Hippocampal formation (tissue), 2 donors: ENCODE results near the gene FCRL6.

Experiments used
- DNase-seq, 2 donors: peaks; one replicate each; lab custom pipeline; 2025; lab: John Stamatoyannopoulos, UW

Gene FCRL6, protein sequence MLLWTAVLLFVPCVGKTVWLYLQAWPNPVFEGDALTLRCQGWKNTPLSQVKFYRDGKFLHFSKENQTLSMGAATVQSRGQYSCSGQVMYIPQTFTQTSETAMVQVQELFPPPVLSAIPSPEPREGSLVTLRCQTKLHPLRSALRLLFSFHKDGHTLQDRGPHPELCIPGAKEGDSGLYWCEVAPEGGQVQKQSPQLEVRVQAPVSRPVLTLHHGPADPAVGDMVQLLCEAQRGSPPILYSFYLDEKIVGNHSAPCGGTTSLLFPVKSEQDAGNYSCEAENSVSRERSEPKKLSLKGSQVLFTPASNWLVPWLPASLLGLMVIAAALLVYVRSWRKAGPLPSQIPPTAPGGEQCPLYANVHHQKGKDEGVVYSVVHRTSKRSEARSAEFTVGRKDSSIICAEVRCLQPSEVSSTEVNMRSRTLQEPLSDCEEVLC

DNA sequence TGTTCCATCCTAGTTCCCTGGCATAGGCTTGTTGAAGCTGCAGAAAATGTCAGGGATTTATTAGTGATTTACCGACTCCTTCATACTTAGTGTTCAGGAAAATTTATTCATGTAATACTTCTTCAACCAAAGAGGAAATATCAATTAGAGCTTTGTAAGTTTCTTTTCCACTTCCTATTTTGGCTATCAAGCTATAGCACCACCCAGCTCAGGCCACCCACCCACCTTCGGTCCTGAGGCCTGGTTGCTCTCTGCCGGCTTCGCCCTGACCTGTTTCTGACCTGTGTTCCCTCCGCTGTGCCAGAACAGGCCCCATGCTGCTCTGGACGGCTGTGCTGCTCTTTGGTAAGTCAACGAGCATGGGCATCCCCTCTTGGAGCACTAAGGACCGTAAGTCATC, at the start of gene FCRL6:
Gene FCRL6, plus strand, starts transcription at position 250 of the 400 bp plus-strand sequence. Its CDS starts 65 bp downstream, at position 315.
- no peak for DNase-seq

DNA sequence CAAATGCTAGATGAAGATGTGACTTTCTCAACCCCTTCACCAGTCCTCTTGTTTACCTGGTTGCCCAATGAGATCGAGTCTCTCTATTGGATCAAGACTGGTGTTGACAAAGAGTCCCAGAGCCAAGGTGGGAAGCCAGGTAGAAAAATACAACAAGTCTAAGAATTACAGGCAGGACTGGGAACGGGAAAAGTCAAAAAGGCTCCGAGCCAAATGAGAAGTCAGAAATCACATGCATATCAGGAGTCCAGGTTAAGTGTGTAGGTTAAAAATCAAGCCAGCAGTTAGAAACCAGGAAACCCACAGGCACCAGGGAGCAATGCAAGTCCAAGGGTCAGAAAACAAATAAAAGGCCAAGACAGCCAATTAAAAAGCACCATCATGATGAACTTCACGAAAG, 48.8 kb upstream of the FCRL6 start:
- DNase-seq, result no peak

DNA sequence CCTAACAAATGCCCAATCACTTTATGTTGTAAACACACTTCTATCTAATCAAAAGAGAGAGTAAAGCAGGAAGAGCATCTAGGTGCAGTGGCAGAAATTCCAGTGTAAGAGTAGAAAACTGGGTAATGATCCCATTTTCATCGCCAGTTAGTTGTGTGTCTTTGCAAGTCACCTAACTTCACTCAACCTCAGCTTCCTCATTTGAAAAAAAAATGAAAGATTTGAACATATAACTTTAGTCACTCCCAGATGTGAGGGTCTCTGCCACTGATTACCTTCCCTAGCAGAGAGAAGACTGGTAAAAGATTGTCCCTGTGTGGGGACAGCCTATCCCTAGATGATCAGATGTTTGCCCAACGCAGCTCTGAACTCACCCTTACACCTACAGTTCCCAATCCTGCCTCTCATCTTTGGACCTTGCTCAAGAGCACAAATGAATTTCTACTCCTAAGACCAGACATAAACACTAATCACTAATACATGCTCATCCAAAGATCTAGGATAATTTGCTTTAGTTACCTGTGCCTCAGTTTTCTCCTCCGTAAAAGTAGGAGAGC, 46.6 kb upstream of the FCRL6 start:
- DNase-seq, result no peak

DNA sequence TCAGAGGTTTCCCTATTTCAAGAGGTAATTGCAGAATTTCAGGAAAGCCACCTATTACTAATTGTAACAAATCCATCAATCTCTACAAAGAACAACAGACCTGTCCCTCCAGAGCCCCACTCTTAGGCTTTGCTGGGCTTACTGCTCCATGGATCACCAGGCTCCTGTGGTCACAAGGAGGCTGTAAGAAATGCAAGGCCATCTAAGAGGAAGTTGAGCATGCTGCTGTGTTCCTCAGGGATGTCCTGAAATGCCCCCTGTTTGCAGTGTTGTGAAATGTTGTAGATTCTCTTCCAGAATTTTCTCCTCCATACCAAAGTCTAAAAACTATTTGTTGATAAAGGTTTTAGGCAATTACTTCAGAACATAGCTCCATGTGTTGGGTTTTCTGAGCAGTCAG, 45.8 kb upstream of the FCRL6 start:
- DNase-seq, result no peak

DNA sequence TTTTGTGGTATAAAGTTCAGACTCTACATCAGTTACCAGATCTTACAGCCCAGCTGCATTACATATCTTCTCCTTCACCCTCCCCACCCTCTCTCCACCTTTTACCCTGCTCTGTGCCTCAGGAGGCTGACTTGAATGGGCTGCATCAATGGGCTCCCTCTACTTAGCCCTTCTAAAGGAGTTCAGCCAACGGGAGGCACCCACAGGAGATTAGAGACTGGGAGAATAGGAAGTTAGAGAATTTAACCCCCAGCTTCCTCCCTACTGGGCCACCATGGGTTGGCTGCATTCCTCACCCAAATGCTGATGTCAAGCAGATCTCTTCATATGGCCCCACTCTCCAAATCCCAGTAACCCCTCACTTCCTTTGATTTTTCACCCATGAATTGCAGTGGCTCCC, 38.5 kb upstream of the FCRL6 start:
- DNase-seq, result no peak

DNA sequence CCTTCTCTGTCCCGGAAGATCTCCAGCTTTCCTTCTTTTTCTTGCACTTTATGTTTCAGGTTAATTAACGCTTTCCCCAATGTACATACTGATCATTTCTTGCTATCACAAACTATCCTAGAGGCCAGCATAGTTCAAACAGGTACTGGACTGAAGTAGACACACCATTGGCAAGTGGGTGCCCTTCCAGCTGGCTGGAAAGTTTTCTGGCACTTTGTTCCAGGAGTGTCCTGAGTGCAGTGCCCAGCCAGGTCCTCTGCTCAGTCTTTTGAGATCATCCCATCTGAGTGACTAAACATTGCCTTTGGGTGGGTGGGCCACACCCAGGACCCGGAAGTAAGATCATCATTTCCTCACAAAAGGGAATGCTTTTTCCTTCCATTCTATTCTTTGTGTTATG, 36.4 kb upstream of the FCRL6 start:
- no peak for DNase-seq

DNA sequence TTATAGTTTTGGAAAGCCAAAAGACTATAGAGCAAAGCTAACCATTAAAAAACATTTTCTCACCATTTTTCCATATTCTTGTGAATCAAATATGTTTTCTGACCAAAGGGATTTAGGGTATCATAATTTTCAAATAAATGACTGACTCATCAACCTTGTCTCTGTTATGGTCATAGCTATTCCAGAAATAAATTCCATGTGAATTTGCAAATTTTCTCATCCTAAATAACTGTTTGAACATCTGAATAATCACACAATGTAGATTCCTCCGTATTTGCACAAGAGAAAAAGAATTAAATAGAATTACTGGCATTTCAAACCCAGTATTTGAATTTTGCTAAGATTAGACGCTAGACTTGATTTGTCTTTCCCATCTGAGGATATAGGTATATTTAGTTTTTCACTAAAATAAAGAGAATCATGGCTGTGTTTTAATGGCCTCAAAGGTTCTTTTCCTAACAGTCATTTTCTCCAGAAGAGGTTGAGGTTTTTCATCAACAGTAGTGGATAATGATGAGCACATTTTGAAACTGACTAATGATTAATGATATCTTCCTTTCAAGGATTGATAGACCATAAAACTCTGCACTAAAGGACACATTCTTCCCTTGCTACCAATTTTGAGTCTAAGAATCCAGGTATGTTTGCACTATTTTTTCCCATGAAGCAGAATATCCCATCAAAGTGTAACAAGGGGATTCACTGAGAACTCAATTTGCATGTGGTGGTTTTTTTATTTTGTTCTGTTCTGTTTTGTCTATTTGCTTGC, 30.8 kb upstream of the FCRL6 start:
- no peak for DNase-seq

DNA sequence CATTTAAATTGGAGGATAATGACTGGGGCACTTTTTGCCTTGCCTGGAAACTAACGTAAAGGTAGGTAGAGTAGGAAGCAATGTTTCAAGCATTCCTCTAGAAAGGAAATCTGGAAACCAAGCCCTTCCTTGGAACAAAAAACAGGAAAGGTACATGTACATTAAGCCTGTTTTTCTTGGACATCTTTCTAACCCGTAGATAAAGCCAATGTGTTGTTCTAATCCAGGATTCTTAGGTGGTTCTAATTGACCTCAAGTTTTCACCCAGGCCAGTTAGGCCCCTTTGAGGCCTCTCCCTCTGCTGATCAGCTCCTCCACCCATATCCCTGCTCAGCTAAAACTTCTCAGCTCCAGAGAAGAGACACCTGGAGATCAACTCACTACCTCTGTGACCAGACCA, 27.7 kb upstream of the FCRL6 start:
- no peak for DNase-seq

DNA sequence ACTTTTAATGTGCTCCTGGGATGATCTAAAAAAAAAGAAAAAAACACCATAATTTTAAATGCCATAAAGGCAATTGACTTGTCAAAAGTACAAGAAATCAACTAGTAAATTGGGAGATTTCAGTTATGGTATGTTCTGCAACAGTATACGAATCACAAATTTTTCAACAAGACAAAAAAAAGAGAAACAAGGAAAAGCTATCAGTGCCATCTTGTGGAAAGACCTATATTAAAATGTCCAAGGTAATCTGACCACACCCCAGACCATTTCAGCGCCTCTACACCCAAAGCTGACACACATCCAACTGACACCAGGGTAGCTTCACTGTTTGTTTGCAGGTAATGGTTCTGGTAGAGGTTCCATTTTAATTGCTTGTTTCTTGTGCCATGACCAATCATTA, 26.4 kb upstream of the FCRL6 start:
- no peak for DNase-seq

DNA sequence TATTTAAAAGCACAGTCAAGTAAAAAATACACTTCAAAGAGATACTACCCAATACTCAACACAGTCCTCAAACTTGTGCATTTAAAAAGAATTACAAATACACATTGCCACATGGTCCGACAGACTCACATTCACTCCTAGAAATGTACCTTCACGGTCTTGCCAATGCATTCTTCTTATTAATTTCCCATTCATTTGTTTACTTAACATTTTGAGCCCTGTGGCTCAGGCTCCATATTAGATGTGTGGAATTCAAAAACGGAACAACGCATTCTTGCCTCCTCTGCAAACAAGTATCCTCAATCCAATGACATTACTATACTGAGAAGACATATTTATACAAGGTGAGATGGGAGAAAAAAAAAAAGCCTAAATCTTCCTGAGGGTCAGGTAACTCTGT, 23.9 kb upstream of the FCRL6 start:
- no peak for DNase-seq

DNA sequence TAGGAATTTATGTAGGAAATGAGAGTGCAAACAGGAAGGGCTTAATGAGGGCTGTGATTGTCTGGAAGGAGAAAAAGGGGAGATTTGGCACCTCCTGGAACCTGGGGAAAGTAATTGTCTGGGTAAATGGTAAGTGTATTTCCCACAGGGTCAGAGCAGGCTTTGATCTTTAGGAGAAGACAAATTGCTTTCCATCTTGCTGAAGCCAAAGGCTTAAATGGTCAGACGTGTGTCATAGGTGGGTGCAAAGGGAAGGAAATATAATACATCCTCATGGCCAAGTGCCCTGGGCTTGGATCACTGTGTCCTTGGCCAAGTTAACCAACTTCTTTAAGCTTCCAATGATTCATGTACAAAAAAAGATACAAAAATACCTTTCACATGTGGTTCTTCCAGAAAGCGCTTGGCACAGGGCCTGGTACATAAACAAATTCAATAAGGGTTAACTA, 22.7 kb upstream of the FCRL6 start:
- no peak for DNase-seq

DNA sequence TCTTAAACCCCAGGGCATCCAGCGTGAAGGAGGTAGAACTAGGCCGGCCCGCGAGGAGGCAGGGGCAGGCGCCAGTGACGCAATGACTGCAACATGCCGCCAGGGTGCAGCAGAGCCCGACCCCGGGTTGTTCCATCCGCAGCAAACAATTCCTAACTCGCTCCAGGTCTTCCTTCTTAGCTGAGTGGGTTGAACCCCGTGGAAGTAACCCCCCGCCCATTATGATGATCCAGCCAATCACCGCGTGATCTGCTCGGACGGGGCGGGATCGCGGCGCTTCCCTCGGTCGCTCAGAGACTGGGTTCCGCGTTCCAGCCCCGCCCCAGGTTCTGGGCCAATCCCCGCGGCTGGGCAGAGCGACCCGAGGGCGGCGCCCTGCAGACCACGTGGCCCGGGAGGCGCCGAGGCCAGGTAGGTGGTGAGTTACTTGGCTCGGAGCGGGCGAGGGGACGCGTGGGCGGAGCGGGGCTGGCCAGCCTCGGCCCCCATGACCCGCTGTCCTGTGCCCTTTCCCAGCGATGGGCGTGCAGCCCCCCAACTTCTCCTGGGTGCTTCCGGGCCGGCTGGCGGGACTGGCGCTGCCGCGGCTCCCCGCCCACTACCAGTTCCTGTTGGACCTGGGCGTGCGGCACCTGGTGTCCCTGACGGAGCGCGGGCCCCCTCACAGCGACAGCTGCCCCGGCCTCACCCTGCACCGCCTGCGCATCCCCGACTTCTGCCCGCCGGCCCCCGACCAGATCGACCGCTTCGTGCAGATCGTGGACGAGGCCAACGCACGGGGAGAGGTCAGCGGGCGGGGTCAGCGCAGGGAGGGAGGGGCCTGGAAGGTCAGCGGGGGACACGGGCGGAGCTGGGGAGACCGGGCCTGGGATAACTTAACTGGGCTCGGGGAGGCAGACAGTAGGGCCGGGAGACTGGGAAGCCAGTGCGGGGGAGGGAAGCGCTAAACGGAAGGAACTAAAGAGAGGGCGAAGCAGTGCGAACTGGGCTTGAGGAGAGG, 21.3 kb upstream of the FCRL6 start, which contains the start of gene DUSP23:
Gene DUSP23, plus strand, starts transcription at position 380 of the 1,000 bp plus-strand sequence. Its CDS starts 139 bp downstream, at position 519.
- DNase-seq, result peak; percentile 96 to 97

DNA sequence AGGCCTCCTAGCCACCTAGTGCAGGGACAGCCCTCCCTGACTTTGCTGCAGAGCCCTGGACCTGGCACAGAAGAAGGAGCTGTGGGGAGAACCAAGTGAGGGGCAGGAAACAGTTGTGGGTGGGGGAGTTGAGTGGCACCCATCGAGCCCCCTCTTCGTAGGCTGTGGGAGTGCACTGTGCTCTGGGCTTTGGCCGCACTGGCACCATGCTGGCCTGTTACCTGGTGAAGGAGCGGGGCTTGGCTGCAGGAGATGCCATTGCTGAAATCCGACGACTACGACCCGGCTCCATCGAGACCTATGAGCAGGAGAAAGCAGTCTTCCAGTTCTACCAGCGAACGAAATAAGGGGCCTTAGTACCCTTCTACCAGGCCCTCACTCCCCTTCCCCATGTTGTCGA, 20.2 kb upstream of the FCRL6 start:
- DNase-seq, result no peak

DNA sequence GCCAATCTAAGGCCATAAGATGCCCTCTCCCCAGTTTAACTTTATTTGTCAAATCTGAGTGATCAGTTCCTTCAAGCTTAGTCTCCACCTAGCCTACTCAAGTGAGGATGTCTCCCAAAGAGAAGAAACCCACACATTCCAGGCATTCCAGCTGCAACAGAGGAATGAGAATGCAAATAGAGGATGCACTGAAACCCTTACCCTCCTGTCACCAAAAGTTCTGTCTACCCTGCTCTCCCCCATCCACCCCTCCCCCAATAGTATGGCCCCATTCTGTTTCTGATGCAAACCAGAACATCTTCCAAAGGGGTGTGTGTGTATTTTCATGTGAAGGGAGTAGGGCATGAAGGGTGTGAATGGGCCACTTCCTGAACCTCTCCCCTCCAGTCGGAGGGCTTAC, 18.4 kb upstream of the FCRL6 start:
- DNase-seq, result no peak

DNA sequence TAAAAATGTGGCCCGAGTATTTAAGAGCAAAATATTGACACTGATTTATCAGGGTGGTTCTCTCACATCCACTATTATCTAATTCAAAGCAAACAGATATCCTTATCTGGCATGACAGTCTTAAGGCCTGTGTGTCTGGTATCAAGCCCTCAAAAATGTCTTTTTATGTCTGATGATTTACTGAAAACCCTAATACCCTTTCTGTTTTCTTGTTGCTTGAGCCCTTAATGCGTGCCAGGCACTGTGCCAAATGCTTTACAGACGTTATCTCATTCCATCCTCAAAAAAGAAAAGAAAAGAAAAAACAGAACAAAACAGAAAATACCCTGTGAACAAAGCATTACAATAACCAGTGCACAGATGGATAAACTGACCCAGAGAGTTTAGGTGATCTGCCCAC, 15.7 kb upstream of the FCRL6 start:
- no peak for DNase-seq

DNA sequence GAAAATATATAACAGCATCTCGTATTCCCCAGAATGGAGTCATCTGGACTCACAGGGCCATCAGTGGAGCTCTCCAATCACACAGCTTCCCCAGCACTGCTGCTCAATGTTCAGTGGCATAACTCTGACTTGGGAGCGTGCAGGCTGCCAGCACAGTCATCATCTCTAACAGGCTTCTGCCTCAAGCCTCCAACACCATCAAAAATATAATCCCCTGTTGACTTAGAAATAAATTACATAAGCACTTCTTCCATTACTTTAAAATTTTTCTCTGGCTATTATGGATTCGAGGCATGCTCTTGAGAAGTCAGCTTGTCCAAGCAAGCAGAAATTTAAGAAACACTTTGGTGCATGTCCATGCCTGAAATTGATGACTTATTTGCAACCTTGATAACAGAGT, 15.2 kb upstream of the FCRL6 start:
- DNase-seq, result no peak

DNA sequence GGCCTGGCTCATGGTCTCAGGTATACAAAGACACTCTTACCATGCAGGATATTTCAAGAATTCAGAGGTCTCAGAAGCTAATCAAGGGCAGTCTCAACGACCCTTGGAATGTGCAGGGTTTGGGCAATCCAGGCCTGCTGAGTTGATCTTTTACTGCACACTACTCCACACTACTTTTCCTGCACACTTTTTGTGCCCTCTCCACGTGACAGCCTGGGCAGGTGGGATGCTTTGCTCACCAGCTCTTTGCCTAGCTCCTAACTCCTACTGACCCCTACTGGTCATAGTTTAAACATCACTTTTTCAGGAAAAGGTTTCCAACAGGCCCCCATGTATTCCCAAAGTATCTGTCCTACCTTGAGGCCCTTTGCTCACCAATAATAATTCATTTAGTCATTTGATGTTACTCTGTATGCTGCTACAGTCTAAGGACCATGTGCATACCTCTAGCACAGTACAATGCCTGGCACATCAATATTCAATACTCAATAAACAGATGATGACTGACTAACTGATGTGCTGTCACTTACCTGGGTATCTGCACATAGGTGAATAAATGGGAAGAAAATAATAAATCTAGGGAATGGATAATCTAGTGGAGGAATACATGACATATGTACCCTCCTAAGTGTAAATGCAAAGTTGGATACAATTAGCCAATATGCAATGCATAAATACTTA, 11.8 kb upstream of the FCRL6 start:
- DNase-seq, result no peak

DNA sequence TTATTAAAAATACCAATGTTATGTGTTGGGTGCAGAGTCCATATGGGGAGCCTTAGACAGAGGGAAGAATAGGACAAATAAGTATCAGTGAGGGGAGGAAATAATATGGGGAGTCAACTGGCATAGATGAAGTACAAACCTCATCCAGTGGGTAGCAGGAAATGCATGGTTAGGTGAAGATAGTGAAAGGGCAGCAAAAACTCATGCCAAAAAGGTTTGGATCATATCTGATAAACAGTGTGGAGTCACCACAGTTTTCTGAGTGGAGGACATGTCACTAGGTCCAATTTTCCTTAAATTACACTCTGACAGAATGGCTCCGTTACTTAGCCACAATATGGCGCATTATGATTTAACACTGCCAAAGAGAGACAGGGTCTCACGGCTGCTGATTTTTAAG, 11.1 kb upstream of the FCRL6 start:
- DNase-seq, result no peak

DNA sequence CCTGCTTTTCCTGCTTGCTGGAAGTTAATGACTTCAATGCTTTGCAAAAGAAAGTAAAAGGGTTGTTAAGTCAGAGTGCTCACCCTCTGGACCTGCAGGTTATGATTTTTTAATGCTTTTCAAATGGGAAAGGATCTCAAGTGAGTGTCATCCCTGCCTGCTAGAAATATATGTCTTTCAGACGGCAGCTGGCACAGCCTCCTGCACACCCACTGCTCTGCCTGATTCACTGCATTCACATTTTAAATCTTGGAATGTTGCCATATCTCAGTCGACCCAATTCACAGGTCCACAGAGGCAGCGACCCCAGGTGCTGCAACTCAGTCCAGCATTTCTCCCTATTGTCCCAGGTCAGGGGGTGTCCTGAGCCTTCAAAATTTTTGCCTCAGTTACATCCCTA, 10.7 kb upstream of the FCRL6 start:
- DNase-seq, result no peak

DNA sequence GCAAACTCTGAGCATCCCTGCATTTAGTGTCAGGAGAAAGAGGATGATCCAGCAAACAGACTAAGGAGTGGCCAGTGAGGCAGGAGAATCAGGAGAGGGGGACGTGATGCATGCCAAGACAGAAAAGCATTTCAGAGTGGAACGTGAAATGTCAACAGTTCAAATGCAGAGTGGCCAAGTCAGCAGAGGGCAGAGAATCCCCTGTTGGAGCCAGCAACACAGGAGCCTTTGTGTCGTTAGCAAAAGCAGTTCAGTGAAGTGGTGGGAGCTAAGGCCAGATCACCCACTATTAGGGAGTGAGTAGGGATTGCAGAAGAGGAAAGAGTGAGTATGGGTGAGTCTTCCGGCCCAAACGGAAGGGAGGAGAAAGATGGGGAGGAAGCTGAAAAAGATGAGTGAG, 6.6 kb upstream of the FCRL6 start:
- no peak for DNase-seq

DNA sequence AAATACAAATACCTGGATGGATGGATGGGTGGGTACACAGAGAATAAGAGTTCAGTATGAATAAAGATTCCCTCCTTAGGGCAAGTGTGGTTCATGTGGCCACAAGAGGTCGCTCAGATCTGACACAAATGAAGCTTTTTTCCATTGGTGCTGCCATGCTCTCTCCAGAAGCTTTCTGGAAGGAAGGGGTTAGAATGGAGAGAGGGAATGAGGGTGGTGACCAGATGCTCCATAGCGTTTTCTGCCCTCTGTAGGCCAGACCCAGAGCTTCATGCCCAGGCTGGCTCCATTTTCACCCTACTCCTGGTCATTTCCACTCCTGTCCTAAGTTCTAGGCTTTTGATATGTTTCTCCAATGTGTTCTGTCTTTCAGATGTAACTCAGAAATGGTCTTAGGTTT, 3.3 kb upstream of the FCRL6 start:
- peak; percentile 27 to 48 for DNase-seq
